ENCODE measurements around the gene SNAI3.

Gene SNAI3

GRCh38 chr16:88705076-88705684 lies 18.9 kb upstream of the SNAI3 start:
- peak overlapping the region; percentile 48 for H3K4me3 ChIP-seq (ENCODE audit: low read length)
- no peak for TF ChIP-seq CTCF (IDR thresholded peaks at IDR 0.05; ENCODE audit: insufficient read depth, low read depth, low read length, missing control alignments)
- DNase-seq (ENCODE audit: low read depth), result no peak

- TF ChIP-seq CTCF (IDR thresholded peaks at IDR 0.05; ENCODE audit: insufficient read depth, low read depth, low read length, missing control alignments), result no peak
- DNase-seq (ENCODE audit: low read depth), result no peak
- no peak overlapping the region for H3K4me3 ChIP-seq (ENCODE audit: low read length)
Observed at GRCh38 chr16:88703486-88704309, 17.4 kb upstream of the SNAI3 start.

GRCh38 chr16:88702371-88703210 lies 16.3 kb upstream of the SNAI3 start:
- no peak for DNase-seq (ENCODE audit: low read depth)
- TF ChIP-seq CTCF (IDR thresholded peaks at IDR 0.05; ENCODE audit: insufficient read depth, low read depth, low read length, missing control alignments), result no peak
- no peak overlapping the region for H3K4me3 ChIP-seq (ENCODE audit: low read length)

- H3K4me3 ChIP-seq (ENCODE audit: low read length), result no peak overlapping the region
- DNase-seq (ENCODE audit: low read depth), result no peak
- TF ChIP-seq CTCF (IDR thresholded peaks at IDR 0.05; ENCODE audit: insufficient read depth, low read depth, low read length, missing control alignments), result no peak
Observed at GRCh38 chr16:88701581-88702370, 15.5 kb upstream of the SNAI3 start.

- H3K4me3 ChIP-seq (ENCODE audit: low read length), result no peak overlapping the region
- DNase-seq (ENCODE audit: low read depth), result peak; percentile 61
- TF ChIP-seq CTCF (IDR thresholded peaks at IDR 0.05; ENCODE audit: insufficient read depth, low read depth, low read length, missing control alignments), result no peak
Observed at GRCh38 chr16:88700636-88701482, 14.6 kb upstream of the SNAI3 start.

GRCh38 chr16:88700322-88700635 lies 14.0 kb upstream of the SNAI3 start:
- DNase-seq (ENCODE audit: low read depth), result no peak
- TF ChIP-seq CTCF (IDR thresholded peaks at IDR 0.05; ENCODE audit: insufficient read depth, low read depth, low read length, missing control alignments), result no peak
- no peak overlapping the region for H3K4me3 ChIP-seq (ENCODE audit: low read length)
